Mucosa of descending colon (tissue), 3 donors: ENCODE results near the gene BTBD10. TPM values are rescaled to one million over a fixed set of nuclear protein-coding genes. Genes with fewer than 3 reads are reported as not detected.

ENCODE experiments used
- ATAC-seq: fragments of 200-7000 bp; cut with Tn5 transposase; one replicate; pipeline ENCODE4 v1.9.1; 2020; ENCODE audit warnings: mild to moderate bottlenecking, moderate library complexity
- DNase-seq, 3 donors: peaks; one replicate each; pipeline ENCODE4 v3.0.0-alpha.2; 2020
- H3K36me3 ChIP-seq: fragments of 200-600 bp; one replicate; pipeline ENCODE4 v1.8.0; 2021; ENCODE audit warnings: low read depth, mild to moderate bottlenecking
- H3K4me1 ChIP-seq: fragments of 200-600 bp; one replicate; pipeline ENCODE4 v1.8.0; 2021; ENCODE audit warnings: low read depth, mild to moderate bottlenecking
- H3K4me3 ChIP-seq: fragments of 200-600 bp; one replicate; pipeline ENCODE4 v1.8.0; 2021; ENCODE audit warnings: mild to moderate bottlenecking
- H3K9me3 ChIP-seq: fragments of 200-600 bp; one replicate; pipeline ENCODE4 v1.8.0; 2021; ENCODE audit warnings: mild to moderate bottlenecking
- intact Hi-C, 2 donors: fragments of 100-400 bp; cut with DNase I in 1 of 2; cut with micrococcal nuclease in 1 of 2; formaldehyde crosslinking; loops; one replicate each; pipeline versions ENCODE4 v1.11.0 to v1.11.1; 2022; cut with DNase I, micrococcal nuclease
- total RNA-seq, 3 donors: library from RNA; stranded (reverse); fragmentation: NEBNext Ultra II Directional in 2 of 3; extraction: Animal tissue kit (Norgen Biotek cat#: 25700) in 2 of 3; gene quantifications; one replicate each; pipeline versions ENCODE4 v1.2.1 to v1.2.4, GENCODE V29; 2021 to 2023
- TF ChIP-seq, protein P1 (sequence below): fragments of 200-600 bp; IDR thresholded peaks from one replicate; pipeline ENCODE4 v1.8.0; 2022; ENCODE audit warnings: antibody characterized with exemption, mild to moderate bottlenecking
- donor health status: DM: no; HTN: no; CAD: no; lungs with moderate emphysema.
- donor health status: DM: no; HTN: no; CAD: no.
- donor health status: DM: no; HTN: yes; CAD: no.

Gene BTBD10
- total RNA-seq, 3 donors from 2014 or later: 28.2 to 37.8 (median 29.5) TPM

- H3K4me1 ChIP-seq: no peaks in the 10 kb centered on the region
- H3K9me3 ChIP-seq: no peaks in the 10 kb centered on the region
- no peak overlapping the region for H3K4me3 ChIP-seq
- no peak for DNase-seq
- H3K36me3 ChIP-seq: no peaks in the 10 kb centered on the region
- no peak for ATAC-seq
- intact Hi-C loops: no loop called here
- TF ChIP-seq, protein P1, sequence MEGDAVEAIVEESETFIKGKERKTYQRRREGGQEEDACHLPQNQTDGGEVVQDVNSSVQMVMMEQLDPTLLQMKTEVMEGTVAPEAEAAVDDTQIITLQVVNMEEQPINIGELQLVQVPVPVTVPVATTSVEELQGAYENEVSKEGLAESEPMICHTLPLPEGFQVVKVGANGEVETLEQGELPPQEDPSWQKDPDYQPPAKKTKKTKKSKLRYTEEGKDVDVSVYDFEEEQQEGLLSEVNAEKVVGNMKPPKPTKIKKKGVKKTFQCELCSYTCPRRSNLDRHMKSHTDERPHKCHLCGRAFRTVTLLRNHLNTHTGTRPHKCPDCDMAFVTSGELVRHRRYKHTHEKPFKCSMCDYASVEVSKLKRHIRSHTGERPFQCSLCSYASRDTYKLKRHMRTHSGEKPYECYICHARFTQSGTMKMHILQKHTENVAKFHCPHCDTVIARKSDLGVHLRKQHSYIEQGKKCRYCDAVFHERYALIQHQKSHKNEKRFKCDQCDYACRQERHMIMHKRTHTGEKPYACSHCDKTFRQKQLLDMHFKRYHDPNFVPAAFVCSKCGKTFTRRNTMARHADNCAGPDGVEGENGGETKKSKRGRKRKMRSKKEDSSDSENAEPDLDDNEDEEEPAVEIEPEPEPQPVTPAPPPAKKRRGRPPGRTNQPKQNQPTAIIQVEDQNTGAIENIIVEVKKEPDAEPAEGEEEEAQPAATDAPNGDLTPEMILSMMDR: no peak
These were observed 95.0 kb downstream of the BTBD10 start for GRCh38 chr11:13368041-13368446.

DNA sequence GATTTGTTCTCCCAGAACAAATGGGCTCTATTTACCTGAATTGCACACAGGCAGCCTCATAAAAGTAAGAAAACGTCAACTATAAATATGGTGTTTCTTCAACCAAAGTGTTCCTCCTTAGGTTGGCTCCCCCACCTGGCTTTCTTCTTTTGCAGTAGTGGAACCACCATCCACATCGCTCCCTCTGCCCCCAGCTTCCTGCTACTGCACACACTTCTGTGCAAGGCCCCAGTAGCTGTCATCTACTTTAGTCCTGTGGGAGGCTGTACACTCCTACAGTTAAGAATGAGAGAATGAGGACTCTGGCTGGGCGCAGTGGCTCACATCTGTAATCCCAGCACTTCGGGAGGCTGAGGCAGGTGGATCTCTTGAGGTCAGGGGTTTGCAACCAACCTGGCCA, 95.9 kb downstream of the BTBD10 start:
- Histone ChIP-seq H3K36me3 (no peaks in the 10 kb centered on the region), H3K4me1 (no peaks in the 10 kb centered on the region), H3K4me3 (no peak overlapping the region), H3K9me3 (no peaks in the 10 kb centered on the region)
- TF ChIP-seq, protein P1: no peak
- intact Hi-C loops: no loop called here
- DNase-seq (no peak), ATAC-seq (no peak)

DNA sequence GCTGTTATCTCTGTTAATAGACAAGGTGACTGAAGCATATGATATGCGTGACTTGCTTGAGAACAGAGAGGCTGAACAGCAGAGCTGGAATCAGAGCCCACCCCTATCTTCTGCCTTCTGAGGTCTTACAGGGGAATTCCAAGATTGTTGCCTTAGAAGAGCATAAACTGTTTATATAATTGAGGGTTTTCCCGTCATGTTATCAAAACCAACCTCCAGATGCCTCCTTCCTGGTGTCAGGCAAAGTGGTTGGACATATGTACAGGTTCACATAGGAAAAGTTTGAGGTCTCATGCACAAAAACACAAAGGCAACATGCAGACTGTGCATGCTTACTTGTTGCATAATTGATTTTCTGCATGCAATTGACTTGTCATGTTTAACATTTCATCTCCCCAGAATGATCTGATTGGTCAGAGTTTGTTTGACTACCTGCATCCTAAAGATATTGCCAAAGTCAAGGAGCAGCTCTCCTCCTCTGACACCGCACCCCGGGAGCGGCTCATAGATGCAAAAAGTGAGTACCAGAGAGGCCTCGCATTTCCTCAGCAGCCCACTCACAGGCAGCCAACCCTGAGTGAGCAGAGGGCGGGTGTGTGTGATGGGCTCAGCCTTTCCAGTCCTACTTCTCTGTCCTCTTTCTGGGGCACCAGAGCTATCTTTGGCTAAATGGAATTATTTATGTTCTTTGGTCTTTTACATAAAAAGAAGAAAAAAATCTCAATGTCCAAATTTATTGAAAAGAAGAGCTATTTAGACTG, 96.6 kb downstream of the BTBD10 start:
- intact Hi-C loops: no loop called here
- Histone ChIP-seq H3K4me3 (no peak overlapping the region), H3K36me3 (no peaks in the 10 kb centered on the region), H3K4me1 (no peaks in the 10 kb centered on the region), H3K9me3 (no peaks in the 10 kb centered on the region)
- TF ChIP-seq, protein P1: no peak
- no peak for ATAC-seq
- DNase-seq: no peak

GRCh38 chr11:13364388-13364787, 98.6 kb downstream of the BTBD10 start:
- intact Hi-C loops: no loop called here
- no peak for ATAC-seq

GRCh38 chr11:13362596-13363109, 100.4 kb downstream of the BTBD10 start:
- DNase-seq (no peak), ATAC-seq (no peak)
- intact Hi-C loops: no loop called here
- H3K4me3 ChIP-seq: no peak overlapping the region
- no peaks in the 10 kb centered on the region for H3K36me3 ChIP-seq
- no peaks in the 10 kb centered on the region for H3K9me3 ChIP-seq
- TF ChIP-seq, protein P1: no peak
- no peaks in the 10 kb centered on the region for H3K4me1 ChIP-seq

More at GRCh38 chr11:13364388-13364787, 98.6 kb downstream of the BTBD10 start:
- DNase-seq: no peak
- Histone ChIP-seq H3K4me1 (no peaks in the 10 kb centered on the region), H3K9me3 (no peaks in the 10 kb centered on the region), H3K36me3 (no peaks in the 10 kb centered on the region), H3K4me3 (no peak overlapping the region)
- TF ChIP-seq, protein P1: no peak
